ENCODE data around the gene TMEM63B.

- TF ChIP-seq ZNF274 (IDR thresholded peaks at IDR 0.05; ENCODE audit: borderline replicate concordance, extremely low read depth, low read length) (no peak), ATF2 (IDR thresholded peaks at IDR 0.05; ENCODE audit: low read length) (no peak), POLR2AphosphoS5 (IDR thresholded peaks at IDR 0.05; ENCODE audit: low read depth, low read length) (no peak), JUN (IDR thresholded peaks at IDR 0.05; ENCODE audit: low read depth, low read length) (no peak), CTCF (IDR thresholded peaks at IDR 0.05; ENCODE audit: control extremely low read depth in 1 of 3, insufficient read depth in 1 of 3, low read depth in 1 of 3, low read length in 3 of 3) (peak; percentile 54 to 76 (median 58)), CEBPB (IDR thresholded peaks at IDR 0.05; ENCODE audit: low read depth, low read length) (no peak), RFX5 (IDR thresholded peaks at IDR 0.05; ENCODE audit: borderline replicate concordance, low read depth, low read length) (no peak), RBBP5 (IDR thresholded peaks at IDR 0.05; ENCODE audit: borderline replicate concordance, low read depth, low read length) (no peak), CHD2 (IDR thresholded peaks at IDR 0.05; ENCODE audit: low read length) (no peak), CBX5 (IDR thresholded peaks at IDR 0.05; ENCODE audit: low read depth, low read length) (no peak), EZH2 (IDR thresholded peaks at IDR 0.05; ENCODE audit: low read depth, low read length, severe bottlenecking) (no peak), HDAC2 (IDR thresholded peaks at IDR 0.05; ENCODE audit: borderline replicate concordance in 1 of 2, low read depth in 2 of 2, low read length in 2 of 2) (no peak)
These were observed 27.2 kb upstream of the TMEM63B start for GRCh38 chr6:44100088-44100550.

All from H1 (cell line).